NCI-H526 (cell line): ENCODE results near the gene NEURL3.
A peak's percentile ranks its signal among the peaks of the same experiment; 100 is the strongest.

Experiments used
- DNase-seq, 2 experiments: peaks; one replicate each; lab custom pipeline; 2025; lab: John Stamatoyannopoulos, UW

The NEURL3 gene

GRCh38 chr2:96528006-96528699 is 23.0 kb upstream of the NEURL3 start:
- no peak for DNase-seq

- no peak for DNase-seq
Measured at GRCh38 chr2:96527286-96528005, 22.3 kb upstream of the NEURL3 start.

- DNase-seq: no peak
Measured at GRCh38 chr2:96526615-96527285, 21.6 kb upstream of the NEURL3 start.

GRCh38 chr2:96526101-96526591 is 21.0 kb upstream of the NEURL3 start:
- DNase-seq: no peak

GRCh38 chr2:96525211-96525507 is 20.0 kb upstream of the NEURL3 start:
- DNase-seq: no peak

GRCh38 chr2:96524482-96525210 is 19.5 kb upstream of the NEURL3 start:
- no peak for DNase-seq

- DNase-seq: no peak
Measured at GRCh38 chr2:96523659-96524481, 18.7 kb upstream of the NEURL3 start.

GRCh38 chr2:96522304-96523203 is 17.4 kb upstream of the NEURL3 start:
- DNase-seq: no peak

- DNase-seq: no peak
Measured at GRCh38 chr2:96521219-96521618, 16.1 kb upstream of the NEURL3 start.

- DNase-seq: no peak
Measured at GRCh38 chr2:96520697-96521096, 15.5 kb upstream of the NEURL3 start.

- no peak for DNase-seq
Measured at GRCh38 chr2:96520231-96520630, 15.1 kb upstream of the NEURL3 start.

GRCh38 chr2:96517079-96517478 is 11.9 kb upstream of the NEURL3 start:
- DNase-seq: no peak

- DNase-seq: no peak
Measured at GRCh38 chr2:96514521-96514920, 9.4 kb upstream of the NEURL3 start.

GRCh38 chr2:96512341-96512740 is 7.2 kb upstream of the NEURL3 start:
- no peak for DNase-seq

- DNase-seq: no peak
Measured at GRCh38 chr2:96511851-96512250, 6.7 kb upstream of the NEURL3 start.

GRCh38 chr2:96510931-96511595 is 5.9 kb upstream of the NEURL3 start:
- no peak for DNase-seq

- DNase-seq: no peak
Measured at GRCh38 chr2:96509847-96510230, 4.7 kb upstream of the NEURL3 start.

GRCh38 chr2:96509114-96509846 is 4.1 kb upstream of the NEURL3 start:
- DNase-seq: peak; percentile 69 to 94

GRCh38 chr2:96508521-96509113 is 3.5 kb upstream of the NEURL3 start:
- DNase-seq: peak in 1 of 2 experiments; percentile 41
